Panc1 (cell line): Measurements from ENCODE around the gene CAMP. TPM values are rescaled to one million over a fixed set of nuclear protein-coding genes. Genes with fewer than 3 reads are reported as not detected.

ENCODE experiments used
- ATAC-seq: fragments of 200-7000 bp; cut with Tn5 transposase; 2 replicates; pipeline ENCODE4 v1.9.1; 2020; ENCODE audit warnings: mild to moderate bottlenecking, moderate library complexity
- BruUV-seq: library from RNA; stranded (reverse); fragments of 400-500 nt; replicated peaks from 2 replicates; lab custom pipeline; 2021; lab: Mats Ljungman, UMichigan
- CTCF ChIA-PET: fragments of 300-600 bp; sonication (Branson Sonifier 250); formaldehyde crosslinking; loops from one replicate; lab custom pipeline; 2022; ENCODE audit warnings: antibody characterized with exemption; lab: Charles Lee
- POLR2A ChIA-PET: fragments of 300-600 bp; sonication (Branson Sonifier 250); formaldehyde crosslinking; loops from one replicate; lab custom pipeline; 2022; ENCODE audit warnings: antibody characterized with exemption; lab: Charles Lee
- DNase-seq: peaks from one replicate; pipeline ENCODE4 v3.0.0-alpha.2; 2010; ENCODE audit warnings: low read depth, low spot score
- H3K27ac ChIP-seq: 2 replicates; pipeline ENCODE4 v1.5.1; 2011; ENCODE audit warnings: mild to moderate bottlenecking, low read length, inconsistent platforms
- H3K27me3 ChIP-seq: fragments of 200-500 bp; sonication (Bioruptor generic); 2 replicates; pipeline ENCODE4 v1.6.0; 2014; ENCODE audit warnings: low read length, inconsistent platforms; ENCODE audit not compliant: control insufficient read depth, insufficient read depth
- H3K36me3 ChIP-seq: fragments of 200-500 bp; sonication (Bioruptor generic); 2 replicates; pipeline ENCODE4 v1.5.1; 2014; ENCODE audit warnings: inconsistent platforms, mild to moderate bottlenecking, low read length, moderate library complexity; ENCODE audit not compliant: control insufficient read depth, insufficient read depth
- H3K4me1 ChIP-seq: 2 replicates; pipeline ENCODE4 v1.5.1; 2011; ENCODE audit warnings: inconsistent platforms, mild to moderate bottlenecking, low read length, moderate library complexity; ENCODE audit not compliant: control insufficient read depth, insufficient read depth
- H3K4me3 ChIP-seq, 2 experiments: 2 replicates each; pipeline ENCODE4 v1.5.1; 2011 to 2012; ENCODE audit warnings: low read depth in 2 of 2, low read length in 2 of 2, mild to moderate bottlenecking in 2 of 2, inconsistent platforms in 1 of 2, moderate library complexity in 1 of 2
- H3K9me3 ChIP-seq: fragments of 200-500 bp; sonication (Bioruptor generic); 2 replicates; pipeline ENCODE4 v1.5.1; 2014; ENCODE audit warnings: low read depth, mild to moderate bottlenecking, inconsistent platforms, low read length, moderate library complexity; ENCODE audit not compliant: control insufficient read depth, insufficient read depth
- POLR2AphosphoS5 ChIP-seq: IDR thresholded peaks from 2 replicates; pipeline ENCODE4 v1.6.1; 2012; ENCODE audit warnings: mild to moderate bottlenecking, low read depth, low read length, moderate library complexity
- SIN3A ChIP-seq: IDR thresholded peaks from 2 replicates; pipeline ENCODE4 v1.6.1; 2012; ENCODE audit warnings: low read depth, mild to moderate bottlenecking, low read length, moderate library complexity, borderline replicate concordance; ENCODE audit not compliant: insufficient read depth
- TCF7L2 ChIP-seq: IDR thresholded peaks from 2 replicates; pipeline ENCODE4 v1.6.1; 2011; ENCODE audit warnings: mild to moderate bottlenecking, low read depth, low read length, inconsistent platforms
- in situ Hi-C: cut with HindIII; loops from 2 replicates; pipeline ENCODE4 v1.10.0; 2016; ENCODE audit warnings: low sequenced_read_pairs, low pct_unique_long_range_greater_than_20kb
- intact Hi-C: fragments of 100-400 bp; cut with micrococcal nuclease; formaldehyde crosslinking; loops from one replicate; pipeline ENCODE4 v1.10.0; 2022; ENCODE audit not compliant: unreplicated experiment
- total RNA-seq: library from RNA; stranded (reverse); gene quantifications from one replicate; pipeline ENCODE4 v1.2.1, GENCODE V29; 2021; ENCODE audit not compliant: unreplicated experiment
- TF ChIP-seq, protein P1 (sequence below): fragments of 450-650 bp; IDR thresholded peaks from 2 replicates; pipeline ENCODE4 v1.5.1; 2017; ENCODE audit warnings: mild to moderate bottlenecking
- TF ChIP-seq, protein P2 (sequence below), 2 experiments: IDR thresholded peaks; 2 replicates each; pipeline ENCODE4 v1.6.1; 2011 to 2012; ENCODE audit warnings: low read depth in 2 of 2, control low read depth in 1 of 2, low read length in 1 of 2, mild to moderate bottlenecking in 1 of 2, moderate library complexity in 1 of 2; ENCODE audit not compliant: insufficient read depth in 1 of 2

CAMP gene
- total RNA-seq, 1 experiment from 2014 or later: not detected

DNA sequence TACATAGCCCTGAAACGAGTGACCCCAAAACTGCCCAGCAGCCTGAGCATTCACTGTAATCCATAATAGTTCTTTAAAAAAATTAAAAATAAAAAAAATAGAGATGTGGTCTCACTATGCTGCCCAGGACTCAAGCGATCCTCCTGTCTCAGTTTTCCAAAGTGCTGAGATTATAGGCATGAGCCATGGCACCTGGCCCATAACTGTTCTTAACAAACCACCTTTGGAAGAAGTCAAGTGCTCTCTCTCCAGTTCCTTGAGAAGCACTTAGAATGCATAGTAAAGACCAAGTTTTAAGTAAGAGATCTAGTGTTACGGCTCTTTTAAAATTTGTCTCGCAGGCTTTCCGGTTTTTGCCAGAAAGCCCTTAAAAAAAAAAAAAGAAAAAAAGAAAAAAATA lies 43.3 kb upstream of the CAMP start:
- TF ChIP-seq SIN3A (no peak), TCF7L2 (no peak), POLR2AphosphoS5 (no peak)
- TF ChIP-seq, protein P1, sequence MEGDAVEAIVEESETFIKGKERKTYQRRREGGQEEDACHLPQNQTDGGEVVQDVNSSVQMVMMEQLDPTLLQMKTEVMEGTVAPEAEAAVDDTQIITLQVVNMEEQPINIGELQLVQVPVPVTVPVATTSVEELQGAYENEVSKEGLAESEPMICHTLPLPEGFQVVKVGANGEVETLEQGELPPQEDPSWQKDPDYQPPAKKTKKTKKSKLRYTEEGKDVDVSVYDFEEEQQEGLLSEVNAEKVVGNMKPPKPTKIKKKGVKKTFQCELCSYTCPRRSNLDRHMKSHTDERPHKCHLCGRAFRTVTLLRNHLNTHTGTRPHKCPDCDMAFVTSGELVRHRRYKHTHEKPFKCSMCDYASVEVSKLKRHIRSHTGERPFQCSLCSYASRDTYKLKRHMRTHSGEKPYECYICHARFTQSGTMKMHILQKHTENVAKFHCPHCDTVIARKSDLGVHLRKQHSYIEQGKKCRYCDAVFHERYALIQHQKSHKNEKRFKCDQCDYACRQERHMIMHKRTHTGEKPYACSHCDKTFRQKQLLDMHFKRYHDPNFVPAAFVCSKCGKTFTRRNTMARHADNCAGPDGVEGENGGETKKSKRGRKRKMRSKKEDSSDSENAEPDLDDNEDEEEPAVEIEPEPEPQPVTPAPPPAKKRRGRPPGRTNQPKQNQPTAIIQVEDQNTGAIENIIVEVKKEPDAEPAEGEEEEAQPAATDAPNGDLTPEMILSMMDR: no peak
- TF ChIP-seq, protein P2, sequence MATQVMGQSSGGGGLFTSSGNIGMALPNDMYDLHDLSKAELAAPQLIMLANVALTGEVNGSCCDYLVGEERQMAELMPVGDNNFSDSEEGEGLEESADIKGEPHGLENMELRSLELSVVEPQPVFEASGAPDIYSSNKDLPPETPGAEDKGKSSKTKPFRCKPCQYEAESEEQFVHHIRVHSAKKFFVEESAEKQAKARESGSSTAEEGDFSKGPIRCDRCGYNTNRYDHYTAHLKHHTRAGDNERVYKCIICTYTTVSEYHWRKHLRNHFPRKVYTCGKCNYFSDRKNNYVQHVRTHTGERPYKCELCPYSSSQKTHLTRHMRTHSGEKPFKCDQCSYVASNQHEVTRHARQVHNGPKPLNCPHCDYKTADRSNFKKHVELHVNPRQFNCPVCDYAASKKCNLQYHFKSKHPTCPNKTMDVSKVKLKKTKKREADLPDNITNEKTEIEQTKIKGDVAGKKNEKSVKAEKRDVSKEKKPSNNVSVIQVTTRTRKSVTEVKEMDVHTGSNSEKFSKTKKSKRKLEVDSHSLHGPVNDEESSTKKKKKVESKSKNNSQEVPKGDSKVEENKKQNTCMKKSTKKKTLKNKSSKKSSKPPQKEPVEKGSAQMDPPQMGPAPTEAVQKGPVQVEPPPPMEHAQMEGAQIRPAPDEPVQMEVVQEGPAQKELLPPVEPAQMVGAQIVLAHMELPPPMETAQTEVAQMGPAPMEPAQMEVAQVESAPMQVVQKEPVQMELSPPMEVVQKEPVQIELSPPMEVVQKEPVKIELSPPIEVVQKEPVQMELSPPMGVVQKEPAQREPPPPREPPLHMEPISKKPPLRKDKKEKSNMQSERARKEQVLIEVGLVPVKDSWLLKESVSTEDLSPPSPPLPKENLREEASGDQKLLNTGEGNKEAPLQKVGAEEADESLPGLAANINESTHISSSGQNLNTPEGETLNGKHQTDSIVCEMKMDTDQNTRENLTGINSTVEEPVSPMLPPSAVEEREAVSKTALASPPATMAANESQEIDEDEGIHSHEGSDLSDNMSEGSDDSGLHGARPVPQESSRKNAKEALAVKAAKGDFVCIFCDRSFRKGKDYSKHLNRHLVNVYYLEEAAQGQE (IDR thresholded peaks at IDR 0.05; ENCODE audit: insufficient read depth in 1 of 2, low read depth in 2 of 2, low read length in 1 of 2): no peak
- H3K9me3 ChIP-seq: no peaks in the 10 kb centered on the region
- no TSS peak for BruUV-seq
- ChIA-PET CTCF (no interaction called here), POLR2A (interaction anchor here (0.6 kb wide), 1 partner anchor 10 kb away, joined by 3 read pairs; no protein-coding TSS in a partner anchor)
- no peak overlapping the region for H3K4me3 ChIP-seq
- intact Hi-C loops (no loop called here), in situ Hi-C loops (no loop called here)
- DNase-seq: no peak
- H3K4me1 ChIP-seq: no peaks in the 10 kb centered on the region
- peaks cover 41% of the 10 kb centered on the region for H3K36me3 ChIP-seq
- no peak overlapping the region for H3K27ac ChIP-seq
- ATAC-seq: no peak
- H3K27me3 ChIP-seq: no peaks in the 10 kb centered on the region

DNA sequence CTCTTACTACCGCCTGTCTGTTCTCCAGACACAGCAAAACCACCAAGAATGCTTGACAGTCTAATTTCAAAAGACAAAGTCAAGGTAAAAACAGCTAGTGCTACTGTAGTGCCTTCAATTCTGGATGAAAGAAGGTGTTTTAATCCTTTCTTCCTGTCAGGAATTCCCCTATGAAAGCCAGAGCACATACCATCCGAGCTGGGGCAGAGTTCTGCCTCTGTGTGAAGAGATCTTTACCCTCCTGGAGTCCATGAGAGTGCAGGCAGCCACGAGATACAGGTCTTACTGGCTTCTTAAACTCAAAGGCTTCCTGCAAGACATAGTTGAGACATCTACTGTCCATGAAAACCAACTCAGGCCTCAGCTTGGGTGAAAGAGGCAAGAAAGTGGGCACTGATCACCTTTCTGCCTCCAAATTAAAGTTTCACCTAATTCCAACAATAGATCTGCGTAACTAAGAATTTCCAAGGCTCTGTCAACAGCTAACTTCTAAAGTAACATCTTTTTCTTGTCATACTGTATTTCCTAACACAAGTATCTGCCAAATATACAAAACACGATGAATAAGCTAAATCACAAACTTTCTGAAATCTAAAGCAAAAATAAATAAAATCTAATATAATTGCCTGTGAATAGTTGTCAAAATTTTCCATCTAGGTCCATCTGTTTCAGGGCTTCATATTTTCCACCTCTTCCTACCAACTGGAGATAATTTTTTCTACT lies 42.6 kb upstream of the CAMP start:
- Histone ChIP-seq H3K4me3 (no peak overlapping the region), H3K4me1 (no peaks in the 10 kb centered on the region), H3K27ac (no peak overlapping the region), H3K27me3 (no peaks in the 10 kb centered on the region), H3K36me3 (peaks cover 37% of the 10 kb centered on the region), H3K9me3 (no peaks in the 10 kb centered on the region)
- intact Hi-C loops (no loop called here), in situ Hi-C loops (no loop called here)
- POLR2A ChIA-PET: interaction anchor here (0.6 kb wide), 1 partner anchor 10 kb away, joined by 3 read pairs; no protein-coding TSS in a partner anchor
- no peak for DNase-seq
- no peak for ATAC-seq
- CTCF ChIA-PET: no interaction called here
- no peak for TF ChIP-seq POLR2AphosphoS5
- TF ChIP-seq TCF7L2: no peak
- no peak for TF ChIP-seq SIN3A
- TF ChIP-seq, protein P1: no peak
- TF ChIP-seq, protein P2 (IDR thresholded peaks at IDR 0.05; ENCODE audit: insufficient read depth in 1 of 2, low read depth in 2 of 2, low read length in 1 of 2): no peak
- no TSS peak for BruUV-seq
